ENCODE results near the gene PIP5K1C.

The PIP5K1C gene

DNA sequence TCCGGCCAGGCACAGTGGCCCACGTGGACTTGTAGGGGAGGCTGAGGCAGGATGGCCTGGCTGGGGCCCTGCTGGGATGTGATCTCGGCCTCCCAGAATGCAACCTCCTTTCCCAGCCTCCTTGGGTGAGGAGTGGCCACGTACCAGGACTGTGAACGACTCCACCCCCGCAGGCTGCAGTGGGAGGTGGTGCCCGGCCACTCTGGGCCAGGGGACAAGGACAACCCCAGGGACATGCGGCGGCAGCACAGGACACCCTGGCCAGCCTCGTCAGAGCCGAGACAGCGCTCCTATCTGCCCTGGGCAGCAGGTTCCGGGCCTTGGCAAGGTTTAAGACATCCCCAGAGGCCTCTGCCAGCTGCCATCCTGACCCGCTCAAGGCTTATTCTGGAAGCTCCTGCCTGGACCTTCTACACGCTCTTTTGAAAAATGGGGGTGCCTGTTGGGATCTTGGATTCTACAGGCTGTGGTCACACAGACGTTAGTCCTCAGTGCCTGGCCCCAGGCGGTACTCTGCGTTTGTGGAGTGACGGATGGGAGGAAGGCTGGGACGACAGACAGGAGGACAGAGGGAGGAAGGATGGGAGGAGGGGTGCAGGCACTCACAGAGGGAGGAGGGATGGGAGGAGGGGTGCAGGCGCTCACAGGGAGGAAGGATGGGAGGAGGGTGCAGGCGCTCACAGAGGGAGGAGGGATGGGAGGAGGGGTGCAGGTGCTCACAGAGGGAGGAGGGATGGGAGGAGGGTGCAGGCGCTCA, 53.8 kb downstream of the PIP5K1C start:
- Histone ChIP-seq H3F3A (ENCODE audit: insufficient read depth) (no peaks in the 10 kb centered on the region), H2AFZ (ENCODE audit: low read depth, low read length, severe bottlenecking) (no peak overlapping the region), H3K27me3 (ENCODE audit: low read length) (no peaks in the 10 kb centered on the region), H3K9me2 (replicated peaks; ENCODE audit: insufficient read depth, low read length) (no peaks in the 10 kb centered on the region), H3K9ac (ENCODE audit: low read length) (no peak overlapping the region), H3K27ac (ENCODE audit: low read depth, low read length) (no peak overlapping the region), H3K36me3 (ENCODE audit: low read length) (no peaks in the 10 kb centered on the region), H3K79me2 (ENCODE audit: insufficient read depth, low read length) (no peaks in the 10 kb centered on the region), H4K20me1 (ENCODE audit: low read depth, low read length) (no peaks in the 10 kb centered on the region), H3K4me3 (ENCODE audit: insufficient read depth, low read length, poor library complexity, severe bottlenecking) (no peak overlapping the region), H3K9me3 (ENCODE audit: insufficient read depth, low read length) (no peaks in the 10 kb centered on the region), H3K4me2 (ENCODE audit: low read depth, low read length, poor library complexity, severe bottlenecking) (no peak overlapping the region)
- TF ChIP-seq CTCF (IDR thresholded peaks at IDR 0.05; ENCODE audit: insufficient read depth, low read length, poor library complexity, severe bottlenecking): no peak
- no peak for TF ChIP-seq EZH2phosphoT487 (conservative IDR thresholded peaks at IDR 0.05; ENCODE audit: low read length)

- Histone ChIP-seq H3F3A (ENCODE audit: insufficient read depth) (no peaks in the 10 kb centered on the region), H3K9ac (ENCODE audit: low read length) (no peak overlapping the region), H3K4me3 (ENCODE audit: insufficient read depth, low read length, poor library complexity, severe bottlenecking) (no peak overlapping the region), H3K9me3 (ENCODE audit: insufficient read depth, low read length) (no peaks in the 10 kb centered on the region), H3K9me2 (replicated peaks; ENCODE audit: insufficient read depth, low read length) (no peaks in the 10 kb centered on the region), H4K20me1 (ENCODE audit: low read depth, low read length) (no peaks in the 10 kb centered on the region), H3K27me3 (ENCODE audit: low read length) (no peaks in the 10 kb centered on the region), H3K79me2 (ENCODE audit: insufficient read depth, low read length) (no peaks in the 10 kb centered on the region), H2AFZ (ENCODE audit: low read depth, low read length, severe bottlenecking) (no peak overlapping the region), H3K27ac (ENCODE audit: low read depth, low read length) (no peak overlapping the region), H3K4me2 (ENCODE audit: low read depth, low read length, poor library complexity, severe bottlenecking) (no peak overlapping the region), H3K36me3 (ENCODE audit: low read length) (no peaks in the 10 kb centered on the region)
- no peak for TF ChIP-seq CTCF (IDR thresholded peaks at IDR 0.05; ENCODE audit: insufficient read depth, low read length, poor library complexity, severe bottlenecking)
- no peak for TF ChIP-seq EZH2phosphoT487 (conservative IDR thresholded peaks at IDR 0.05; ENCODE audit: low read length)
Measured at GRCh38 chr19:3645726-3646125, 54.5 kb downstream of the PIP5K1C start.

- Histone ChIP-seq H3K4me2 (ENCODE audit: low read depth, low read length, poor library complexity, severe bottlenecking) (no peak overlapping the region), H3K36me3 (ENCODE audit: low read length) (no peaks in the 10 kb centered on the region), H3K27me3 (ENCODE audit: low read length) (no peaks in the 10 kb centered on the region), H3K4me3 (ENCODE audit: insufficient read depth, low read length, poor library complexity, severe bottlenecking) (no peak overlapping the region), H2AFZ (ENCODE audit: low read depth, low read length, severe bottlenecking) (no peak overlapping the region), H3K9me2 (replicated peaks; ENCODE audit: insufficient read depth, low read length) (no peaks in the 10 kb centered on the region), H3K79me2 (ENCODE audit: insufficient read depth, low read length) (no peaks in the 10 kb centered on the region), H4K20me1 (ENCODE audit: low read depth, low read length) (no peaks in the 10 kb centered on the region), H3K9me3 (ENCODE audit: insufficient read depth, low read length) (no peaks in the 10 kb centered on the region), H3K9ac (ENCODE audit: low read length) (no peak overlapping the region), H3F3A (ENCODE audit: insufficient read depth) (no peaks in the 10 kb centered on the region), H3K27ac (ENCODE audit: low read depth, low read length) (no peak overlapping the region)
- TF ChIP-seq CTCF (IDR thresholded peaks at IDR 0.05; ENCODE audit: insufficient read depth, low read length, poor library complexity, severe bottlenecking) (no peak), EZH2phosphoT487 (conservative IDR thresholded peaks at IDR 0.05; ENCODE audit: low read length) (no peak)
Measured at GRCh38 chr19:3645067-3645396, 55.2 kb downstream of the PIP5K1C start.
